Gastrocnemius medialis (tissue), 4 donors: ENCODE results near the gene ZFHX2.

ENCODE experiments used
- POLR2A ChIP-seq, 2 donors: fragments of 450-650 bp; IDR thresholded peaks; one replicate each; pipeline ENCODE4 v1.6.1; 2017; ENCODE audit warnings: antibody characterized with exemption in 2 of 2, mild to moderate bottlenecking in 2 of 2, moderate library complexity in 2 of 2
- TF ChIP-seq, protein P1 (sequence below), 5 experiments: fragments of 450-650 bp in 3 of 5; fragments of 200-600 bp in 2 of 5; sonication (generic) in 2 of 5; IDR thresholded peaks in 4 of 5; conservative IDR thresholded peaks in 1 of 5; 1 replicate in 4 of 5; 2 replicates in 1 of 5; pipeline ENCODE4 v1.5.1; 2016 to 2019; ENCODE audit warnings: antibody characterized with exemption in 5 of 5, mild to moderate bottlenecking in 3 of 5, moderate library complexity in 3 of 5

- peak in 1 of 2 donors; percentile 17 for TF ChIP-seq POLR2A (IDR thresholded peaks at IDR 0.05)
- TF ChIP-seq, protein P1, sequence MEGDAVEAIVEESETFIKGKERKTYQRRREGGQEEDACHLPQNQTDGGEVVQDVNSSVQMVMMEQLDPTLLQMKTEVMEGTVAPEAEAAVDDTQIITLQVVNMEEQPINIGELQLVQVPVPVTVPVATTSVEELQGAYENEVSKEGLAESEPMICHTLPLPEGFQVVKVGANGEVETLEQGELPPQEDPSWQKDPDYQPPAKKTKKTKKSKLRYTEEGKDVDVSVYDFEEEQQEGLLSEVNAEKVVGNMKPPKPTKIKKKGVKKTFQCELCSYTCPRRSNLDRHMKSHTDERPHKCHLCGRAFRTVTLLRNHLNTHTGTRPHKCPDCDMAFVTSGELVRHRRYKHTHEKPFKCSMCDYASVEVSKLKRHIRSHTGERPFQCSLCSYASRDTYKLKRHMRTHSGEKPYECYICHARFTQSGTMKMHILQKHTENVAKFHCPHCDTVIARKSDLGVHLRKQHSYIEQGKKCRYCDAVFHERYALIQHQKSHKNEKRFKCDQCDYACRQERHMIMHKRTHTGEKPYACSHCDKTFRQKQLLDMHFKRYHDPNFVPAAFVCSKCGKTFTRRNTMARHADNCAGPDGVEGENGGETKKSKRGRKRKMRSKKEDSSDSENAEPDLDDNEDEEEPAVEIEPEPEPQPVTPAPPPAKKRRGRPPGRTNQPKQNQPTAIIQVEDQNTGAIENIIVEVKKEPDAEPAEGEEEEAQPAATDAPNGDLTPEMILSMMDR (IDR thresholded peaks at IDR 0.05 in 4 of 5, conservative IDR thresholded peaks at IDR 0.05 in 1 of 5): no peak
Observed at GRCh38 chr14:23555882-23556699, 4.5 kb upstream of the ZFHX2 start, which contains the start of gene THTPA.
